ENCODE measurements around the gene FAM53A. TPM values are rescaled to one million over a fixed set of nuclear protein-coding genes. Genes with fewer than 3 reads are reported as not detected.

Gene FAM53A, protein sequence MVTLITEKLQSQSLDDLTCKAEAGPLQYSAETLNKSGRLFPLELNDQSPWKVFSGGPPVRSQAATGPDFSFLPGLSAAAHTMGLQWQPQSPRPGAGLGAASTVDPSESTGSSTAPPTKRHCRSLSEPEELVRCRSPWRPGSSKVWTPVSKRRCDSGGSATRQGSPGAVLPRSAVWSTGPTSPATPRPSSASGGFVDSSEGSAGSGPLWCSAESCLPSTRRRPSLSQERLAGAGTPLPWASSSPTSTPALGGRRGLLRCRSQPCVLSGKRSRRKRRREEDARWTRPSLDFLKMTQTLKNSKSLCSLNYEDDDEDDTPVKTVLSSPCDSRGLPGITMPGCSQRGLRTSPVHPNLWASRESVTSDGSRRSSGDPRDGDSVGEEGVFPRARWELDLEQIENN
- polyA plus RNA-seq (2013, experiment 1 of 2), result 0.20 TPM
- polyA plus RNA-seq (2013, experiment 2 of 2), result 0.50 TPM

GRCh38 chr4:1683736-1684505, at the start of gene FAM53A:
TSS of gene FAM53A (minus strand) at chr4:1684313. CDS start at chr4:1668741, 15,572 bp downstream.
- H2BK5ac ChIP-seq (ENCODE audit: low read length), result no peak within 1 kb of the TSS
- DNase-seq, result peak; percentile 85
- no peak within 1 kb of the TSS for H3K23ac ChIP-seq (ENCODE audit: low read length)
- no CpG with 5 or more reads among the region's 118 CpGs for WGBS (ENCODE audit: extremely low coverage, insufficient coverage, low lambda C conversion rate)
- H3K4me1 ChIP-seq (ENCODE audit: control insufficient read depth, low read depth, low read length), result no peaks in the 10 kb centered on the region
- H3K4me2 ChIP-seq (ENCODE audit: low read length), result peak within 1 kb of the TSS; percentile 62
- H2BK15ac ChIP-seq (replicated peaks; ENCODE audit: low read depth), result no peak within 1 kb of the TSS
- peak within 1 kb of the TSS; percentile 26 for H3K4me3 ChIP-seq (ENCODE audit: low read length)
- peak within 1 kb of the TSS; percentile 20 for H3K18ac ChIP-seq (ENCODE audit: low read length)
- H3K27me3 ChIP-seq (ENCODE audit: insufficient read depth, low read length, poor library complexity), result peaks cover 9% of the 10 kb centered on the region
- H3K79me1 ChIP-seq (ENCODE audit: low read length), result no peaks in the 10 kb centered on the region
- H3K36me3 ChIP-seq (ENCODE audit: control insufficient read depth, insufficient read depth, low read length), result no peaks in the 10 kb centered on the region
- H2BK120ac ChIP-seq (ENCODE audit: low read depth, low read length), result no peak within 1 kb of the TSS
- no peak within 1 kb of the TSS for H4K8ac ChIP-seq (ENCODE audit: low read depth, low read length)
- no peak within 1 kb of the TSS for H2AK5ac ChIP-seq (ENCODE audit: low read length)
- H3K79me2 ChIP-seq (ENCODE audit: control insufficient read depth, insufficient read depth, low read length), result no peaks in the 10 kb centered on the region
- peak within 1 kb of the TSS; percentile 72 for H3K9ac ChIP-seq (ENCODE audit: low read length)
- no peak within 1 kb of the TSS for H3K4ac ChIP-seq (ENCODE audit: low read depth, low read length)
- no peak within 1 kb of the TSS for H3K27ac ChIP-seq (ENCODE audit: low read depth, low read length)
- peak within 1 kb of the TSS; percentile 93 for H3K56ac ChIP-seq (ENCODE audit: low read length)
- no peak within 1 kb of the TSS for H4K5ac ChIP-seq (ENCODE audit: low read length)

- H3K18ac ChIP-seq (ENCODE audit: low read length), result no peak overlapping the region
- H3K27me3 ChIP-seq (ENCODE audit: insufficient read depth, low read length, poor library complexity), result no peaks in the 10 kb centered on the region
- no peak overlapping the region for H3K23ac ChIP-seq (ENCODE audit: low read length)
- no peak overlapping the region for H4K5ac ChIP-seq (ENCODE audit: low read length)
- H3K79me2 ChIP-seq (ENCODE audit: control insufficient read depth, insufficient read depth, low read length), result peaks cover 2% of the 10 kb centered on the region
- WGBS (ENCODE audit: extremely low coverage, insufficient coverage, low lambda C conversion rate), result no CpG with 5 or more reads among the region's 10 CpGs
- H3K9ac ChIP-seq (ENCODE audit: low read length), result no peak overlapping the region
- H3K4ac ChIP-seq (ENCODE audit: low read depth, low read length), result no peak overlapping the region
- H3K27ac ChIP-seq (ENCODE audit: low read depth, low read length), result no peak overlapping the region
- no peak overlapping the region for H2BK120ac ChIP-seq (ENCODE audit: low read depth, low read length)
- H4K8ac ChIP-seq (ENCODE audit: low read depth, low read length), result no peak overlapping the region
- no peak overlapping the region for H2BK5ac ChIP-seq (ENCODE audit: low read length)
- H3K56ac ChIP-seq (ENCODE audit: low read length), result no peak overlapping the region
- H3K4me3 ChIP-seq (ENCODE audit: low read length), result no peak overlapping the region
- DNase-seq, result no peak
- H2AK5ac ChIP-seq (ENCODE audit: low read length), result no peak overlapping the region
- peaks cover 46% of the 10 kb centered on the region for H3K36me3 ChIP-seq (ENCODE audit: control insufficient read depth, insufficient read depth, low read length)
- H3K4me2 ChIP-seq (ENCODE audit: low read length), result no peak overlapping the region
- H2BK15ac ChIP-seq (replicated peaks; ENCODE audit: low read depth), result no peak overlapping the region
- H3K4me1 ChIP-seq (ENCODE audit: control insufficient read depth, low read depth, low read length), result no peaks in the 10 kb centered on the region
- H3K79me1 ChIP-seq (ENCODE audit: low read length), result peaks cover 8% of the 10 kb centered on the region
These were observed 48.8 kb upstream of the FAM53A start for GRCh38 chr4:1732911-1733310.

DNA sequence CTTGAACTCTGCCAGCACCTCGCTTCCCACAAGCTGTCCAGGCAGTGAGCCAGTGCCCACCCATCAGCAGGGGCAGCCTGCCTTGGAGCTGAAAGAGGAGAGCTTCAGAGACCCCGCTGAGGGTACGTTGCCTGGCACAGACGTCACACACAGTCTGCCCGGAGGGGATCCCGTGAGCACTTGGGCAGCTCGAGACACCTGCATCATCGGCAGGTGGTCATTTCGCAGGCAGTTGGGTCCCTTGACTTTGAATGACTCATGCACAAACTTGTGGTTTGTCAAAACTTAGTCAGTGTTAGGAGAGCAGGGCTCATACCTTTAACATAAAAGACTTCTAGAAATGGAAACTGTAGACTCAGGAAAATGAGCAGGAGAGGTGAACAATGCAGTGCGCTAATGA, 47.1 kb upstream of the FAM53A start:
- no peak overlapping the region for H2BK15ac ChIP-seq (replicated peaks; ENCODE audit: low read depth)
- H3K36me3 ChIP-seq (ENCODE audit: control insufficient read depth, insufficient read depth, low read length), result peaks cover 32% of the 10 kb centered on the region
- no peak overlapping the region for H2BK120ac ChIP-seq (ENCODE audit: low read depth, low read length)
- no peak overlapping the region for H2BK5ac ChIP-seq (ENCODE audit: low read length)
- H2AK5ac ChIP-seq (ENCODE audit: low read length), result no peak overlapping the region
- no peak overlapping the region for H3K4me2 ChIP-seq (ENCODE audit: low read length)
- no peak overlapping the region for H4K5ac ChIP-seq (ENCODE audit: low read length)
- no peak overlapping the region for H3K27ac ChIP-seq (ENCODE audit: low read depth, low read length)
- H4K8ac ChIP-seq (ENCODE audit: low read depth, low read length), result no peak overlapping the region
- H3K4me3 ChIP-seq (ENCODE audit: low read length), result no peak overlapping the region
- no peaks in the 10 kb centered on the region for H3K4me1 ChIP-seq (ENCODE audit: control insufficient read depth, low read depth, low read length)
- no peak overlapping the region for H3K18ac ChIP-seq (ENCODE audit: low read length)
- H3K23ac ChIP-seq (ENCODE audit: low read length), result no peak overlapping the region
- H3K56ac ChIP-seq (ENCODE audit: low read length), result no peak overlapping the region
- WGBS (ENCODE audit: extremely low coverage, insufficient coverage, low lambda C conversion rate), result no CpG with 5 or more reads among the region's 10 CpGs
- DNase-seq, result no peak
- H3K79me2 ChIP-seq (ENCODE audit: control insufficient read depth, insufficient read depth, low read length), result peaks cover 2% of the 10 kb centered on the region
- H3K27me3 ChIP-seq (ENCODE audit: insufficient read depth, low read length, poor library complexity), result no peaks in the 10 kb centered on the region
- no peak overlapping the region for H3K4ac ChIP-seq (ENCODE audit: low read depth, low read length)
- no peak overlapping the region for H3K9ac ChIP-seq (ENCODE audit: low read length)
- peaks cover 9% of the 10 kb centered on the region for H3K79me1 ChIP-seq (ENCODE audit: low read length)

- H3K4me1 ChIP-seq (ENCODE audit: control insufficient read depth, low read depth, low read length), result no peaks in the 10 kb centered on the region
- no peak overlapping the region for H4K8ac ChIP-seq (ENCODE audit: low read depth, low read length)
- no peak overlapping the region for H3K9ac ChIP-seq (ENCODE audit: low read length)
- no peak overlapping the region for H2BK5ac ChIP-seq (ENCODE audit: low read length)
- no peak overlapping the region for H3K4me3 ChIP-seq (ENCODE audit: low read length)
- H4K5ac ChIP-seq (ENCODE audit: low read length), result no peak overlapping the region
- H3K4me2 ChIP-seq (ENCODE audit: low read length), result no peak overlapping the region
- H3K27ac ChIP-seq (ENCODE audit: low read depth, low read length), result no peak overlapping the region
- H3K4ac ChIP-seq (ENCODE audit: low read depth, low read length), result no peak overlapping the region
- peaks cover 9% of the 10 kb centered on the region for H3K79me1 ChIP-seq (ENCODE audit: low read length)
- H3K56ac ChIP-seq (ENCODE audit: low read length), result no peak overlapping the region
- H3K79me2 ChIP-seq (ENCODE audit: control insufficient read depth, insufficient read depth, low read length), result peaks cover 2% of the 10 kb centered on the region
- H3K36me3 ChIP-seq (ENCODE audit: control insufficient read depth, insufficient read depth, low read length), result peaks cover 30% of the 10 kb centered on the region
- no peak overlapping the region for H2BK120ac ChIP-seq (ENCODE audit: low read depth, low read length)
- no peak overlapping the region for H3K18ac ChIP-seq (ENCODE audit: low read length)
- WGBS (ENCODE audit: extremely low coverage, insufficient coverage, low lambda C conversion rate), result no CpG with 5 or more reads among the region's 16 CpGs
- no peaks in the 10 kb centered on the region for H3K27me3 ChIP-seq (ENCODE audit: insufficient read depth, low read length, poor library complexity)
- H2AK5ac ChIP-seq (ENCODE audit: low read length), result no peak overlapping the region
- DNase-seq, result no peak
- no peak overlapping the region for H2BK15ac ChIP-seq (replicated peaks; ENCODE audit: low read depth)
- H3K23ac ChIP-seq (ENCODE audit: low read length), result no peak overlapping the region
These were observed 46.5 kb upstream of the FAM53A start for GRCh38 chr4:1730532-1731135.

DNA sequence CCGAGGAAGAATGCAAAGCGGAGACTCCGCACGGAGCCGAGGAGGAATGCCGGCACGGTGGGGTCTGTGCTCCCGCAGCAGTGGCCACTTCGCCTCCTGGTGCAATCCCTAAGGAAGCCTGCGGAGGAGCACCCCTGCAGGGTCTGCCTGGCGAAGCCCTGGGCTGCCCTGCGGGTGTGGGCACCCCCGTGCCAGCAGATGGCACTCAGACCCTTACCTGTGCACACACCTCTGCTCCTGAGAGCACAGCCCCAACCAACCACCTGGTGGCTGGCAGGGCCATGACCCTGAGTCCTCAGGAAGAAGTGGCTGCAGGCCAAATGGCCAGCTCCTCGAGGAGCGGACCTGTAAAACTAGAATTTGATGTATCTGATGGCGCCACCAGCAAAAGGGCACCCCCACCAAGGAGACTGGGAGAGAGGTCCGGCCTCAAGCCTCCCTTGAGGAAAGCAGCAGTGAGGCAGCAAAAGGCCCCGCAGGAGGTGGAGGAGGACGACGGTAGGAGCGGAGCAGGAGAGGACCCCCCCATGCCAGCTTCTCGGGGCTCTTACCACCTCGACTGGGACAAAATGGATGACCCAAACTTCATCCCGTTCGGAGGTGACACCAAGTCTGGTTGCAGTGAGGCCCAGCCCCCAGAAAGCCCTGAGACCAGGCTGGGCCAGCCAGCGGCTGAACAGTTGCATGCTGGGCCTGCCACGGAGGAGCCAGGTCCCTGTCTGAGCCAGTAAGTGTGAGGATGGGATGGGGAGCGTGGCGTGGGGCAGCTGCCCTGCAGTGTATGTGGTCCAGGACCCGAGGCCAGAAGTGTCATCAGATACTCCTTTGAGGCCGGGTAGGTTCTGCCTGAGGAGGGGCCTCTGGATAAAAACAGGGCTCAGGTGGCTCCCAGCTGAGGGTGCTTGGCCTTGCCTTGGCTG, 44.2 kb upstream of the FAM53A start:
- peaks cover 7% of the 10 kb centered on the region for H3K79me2 ChIP-seq (ENCODE audit: control insufficient read depth, insufficient read depth, low read length)
- peaks cover 15% of the 10 kb centered on the region for H3K79me1 ChIP-seq (ENCODE audit: low read length)
- no peak overlapping the region for H3K4me2 ChIP-seq (ENCODE audit: low read length)
- no peak for DNase-seq
- no CpG with 5 or more reads among the region's 31 CpGs for WGBS (ENCODE audit: extremely low coverage, insufficient coverage, low lambda C conversion rate)
- H2AK5ac ChIP-seq (ENCODE audit: low read length), result no peak overlapping the region
- H4K5ac ChIP-seq (ENCODE audit: low read length), result no peak overlapping the region
- no peak overlapping the region for H3K23ac ChIP-seq (ENCODE audit: low read length)
- no peak overlapping the region for H2BK120ac ChIP-seq (ENCODE audit: low read depth, low read length)
- no peak overlapping the region for H3K9ac ChIP-seq (ENCODE audit: low read length)
- peaks cover 32% of the 10 kb centered on the region for H3K36me3 ChIP-seq (ENCODE audit: control insufficient read depth, insufficient read depth, low read length)
- H3K56ac ChIP-seq (ENCODE audit: low read length), result no peak overlapping the region
- peak overlapping the region; percentile 22 for H3K27ac ChIP-seq (ENCODE audit: low read depth, low read length)
- no peak overlapping the region for H3K4ac ChIP-seq (ENCODE audit: low read depth, low read length)
- H2BK5ac ChIP-seq (ENCODE audit: low read length), result no peak overlapping the region
- no peak overlapping the region for H2BK15ac ChIP-seq (replicated peaks; ENCODE audit: low read depth)
- no peak overlapping the region for H4K8ac ChIP-seq (ENCODE audit: low read depth, low read length)
- H3K27me3 ChIP-seq (ENCODE audit: insufficient read depth, low read length, poor library complexity), result no peaks in the 10 kb centered on the region
- no peak overlapping the region for H3K18ac ChIP-seq (ENCODE audit: low read length)
- no peaks in the 10 kb centered on the region for H3K4me1 ChIP-seq (ENCODE audit: control insufficient read depth, low read depth, low read length)
- H3K4me3 ChIP-seq (ENCODE audit: low read length), result no peak overlapping the region

Data from mesendoderm (in vitro differentiated cells).